Prostate gland (tissue), 2 donors: ENCODE data around the gene RFX2.

Experiments used
- POLR2A ChIP-seq: fragments of 450-650 bp; IDR thresholded peaks from one replicate; pipeline ENCODE4 v1.6.1; 2016; ENCODE audit warnings: antibody characterized with exemption, mild to moderate bottlenecking
- POLR2AphosphoS5 ChIP-seq: sonication (generic); formaldehyde crosslinking; IDR thresholded peaks from one replicate; pipeline ENCODE4 v1.6.1; 2017; ENCODE audit warnings: antibody characterized with exemption
- TF ChIP-seq, protein P1 (sequence below), 4 experiments: fragments of 200-600 bp in 2 of 4; fragments of 450-650 bp in 2 of 4; sonication (generic) in 2 of 4; IDR thresholded peaks; 1 replicate in 3 of 4; 2 replicates in 1 of 4; pipeline ENCODE4 v1.5.1; 2016 to 2019; ENCODE audit warnings: antibody characterized with exemption in 4 of 4, mild to moderate bottlenecking in 2 of 4, moderate library complexity in 2 of 4

DNA sequence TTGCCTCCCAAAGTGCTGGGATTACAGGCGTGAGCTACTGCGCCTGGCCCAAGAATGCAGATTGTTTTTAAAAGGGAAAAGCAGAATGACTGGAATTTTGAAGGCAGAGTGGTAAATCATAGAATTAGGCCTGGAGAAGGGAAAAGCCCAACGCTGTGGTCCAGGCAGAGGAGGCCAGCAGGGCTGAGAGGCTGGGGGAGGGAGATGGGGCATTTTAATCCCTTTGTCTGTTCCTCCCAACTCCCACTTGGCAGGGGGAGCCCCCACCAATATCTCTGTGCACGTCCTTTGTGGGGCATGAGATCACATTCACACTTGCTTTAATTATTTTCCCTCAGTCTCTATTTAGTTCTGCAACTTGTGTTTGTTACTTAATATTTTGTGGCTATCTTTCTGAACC lies 77.9 kb downstream of the RFX2 start:
- TF ChIP-seq, protein P1, sequence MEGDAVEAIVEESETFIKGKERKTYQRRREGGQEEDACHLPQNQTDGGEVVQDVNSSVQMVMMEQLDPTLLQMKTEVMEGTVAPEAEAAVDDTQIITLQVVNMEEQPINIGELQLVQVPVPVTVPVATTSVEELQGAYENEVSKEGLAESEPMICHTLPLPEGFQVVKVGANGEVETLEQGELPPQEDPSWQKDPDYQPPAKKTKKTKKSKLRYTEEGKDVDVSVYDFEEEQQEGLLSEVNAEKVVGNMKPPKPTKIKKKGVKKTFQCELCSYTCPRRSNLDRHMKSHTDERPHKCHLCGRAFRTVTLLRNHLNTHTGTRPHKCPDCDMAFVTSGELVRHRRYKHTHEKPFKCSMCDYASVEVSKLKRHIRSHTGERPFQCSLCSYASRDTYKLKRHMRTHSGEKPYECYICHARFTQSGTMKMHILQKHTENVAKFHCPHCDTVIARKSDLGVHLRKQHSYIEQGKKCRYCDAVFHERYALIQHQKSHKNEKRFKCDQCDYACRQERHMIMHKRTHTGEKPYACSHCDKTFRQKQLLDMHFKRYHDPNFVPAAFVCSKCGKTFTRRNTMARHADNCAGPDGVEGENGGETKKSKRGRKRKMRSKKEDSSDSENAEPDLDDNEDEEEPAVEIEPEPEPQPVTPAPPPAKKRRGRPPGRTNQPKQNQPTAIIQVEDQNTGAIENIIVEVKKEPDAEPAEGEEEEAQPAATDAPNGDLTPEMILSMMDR (IDR thresholded peaks at IDR 0.05) = no peak
- TF ChIP-seq POLR2A (no peak), POLR2AphosphoS5 (no peak)
